Stomach smooth muscle (tissue), 2 donors: ENCODE measurements around the gene PNMA8A.
"Not testable (repeated sequence)": the region's sequence is repeated elsewhere in the genome, so short reads cannot be mapped to it uniquely, and the experiment has no call there.

Source experiments
- H3K27ac ChIP-seq: one replicate; pipeline ENCODE4 v1.7.0; 2013; ENCODE audit warnings: mild to moderate bottlenecking, low read length, inconsistent platforms
- H3K27me3 ChIP-seq, 2 donors: one replicate each; pipeline ENCODE4 v1.7.0; 2013; ENCODE audit warnings: low read length in 2 of 2; ENCODE audit not compliant: insufficient read depth in 2 of 2, control insufficient read depth in 1 of 2
- H3K36me3 ChIP-seq, 2 donors: one replicate each; pipeline ENCODE4 v1.7.0; 2013; ENCODE audit warnings: low read length in 2 of 2; ENCODE audit not compliant: control insufficient read depth in 2 of 2, insufficient read depth in 2 of 2
- H3K4me1 ChIP-seq: one replicate; pipeline ENCODE4 v1.7.0; 2013; ENCODE audit warnings: low read length; ENCODE audit not compliant: control insufficient read depth, insufficient read depth
- H3K4me3 ChIP-seq, 2 donors: one replicate each; pipeline ENCODE4 v1.7.0; 2013; ENCODE audit warnings: low read length in 2 of 2
- H3K9ac ChIP-seq, 2 donors: one replicate each; pipeline ENCODE4 v1.7.0; 2013; ENCODE audit warnings: low read length in 2 of 2, mild to moderate bottlenecking in 1 of 2
- H3K9me3 ChIP-seq, 2 donors: one replicate each; pipeline ENCODE4 v1.7.0; 2013; ENCODE audit warnings: low read length in 2 of 2; ENCODE audit not compliant: control insufficient read depth in 2 of 2
- donor health status: healthy.
- donor health status: Pancreatic carcinoma.

PNMA8A gene

GRCh38 chr19:46502891-46503290 lies 31.5 kb upstream of the PNMA8A start:
- H3K27ac ChIP-seq: no peak overlapping the region
- H3K36me3 ChIP-seq: no peaks in the 10 kb centered on the region
- peaks cover 4 to 7% of the 10 kb centered on the region in 2 donors for H3K9me3 ChIP-seq
- H3K27me3 ChIP-seq: peaks cover 0 to 4% of the 10 kb centered on the region in 2 donors
- no peak overlapping the region for H3K9ac ChIP-seq
- H3K4me1 ChIP-seq: no peaks in the 10 kb centered on the region
- H3K4me3 ChIP-seq: no peak overlapping the region

DNA sequence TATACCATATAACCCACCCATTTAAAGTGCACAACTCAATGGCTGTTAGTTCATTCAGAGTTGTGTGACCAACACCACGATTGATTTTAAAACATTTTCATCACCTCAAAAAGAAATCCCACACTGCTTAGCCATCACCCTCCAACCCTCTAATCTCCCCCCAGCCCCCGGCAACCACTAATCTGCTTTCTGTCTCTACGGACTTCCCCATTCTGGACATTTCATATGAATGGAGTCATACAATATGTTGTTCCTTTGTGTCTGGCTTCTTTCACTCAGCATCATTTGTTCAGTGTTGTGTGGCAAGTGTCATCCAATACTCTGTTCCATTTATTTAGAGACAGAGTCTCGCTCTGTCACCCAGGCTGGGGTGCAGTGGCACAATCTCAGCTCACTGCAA lies 28.3 kb upstream of the PNMA8A start:
- Histone ChIP-seq H3K9me3 (peaks cover 2% of the 10 kb centered on the region in 2 donors), H3K4me1 (peaks cover 8% of the 10 kb centered on the region), H3K4me3 (no peak overlapping the region), H3K27ac (no peak overlapping the region), H3K27me3 (peaks cover 3 to 12% of the 10 kb centered on the region in 2 donors), H3K36me3 (no peaks in the 10 kb centered on the region), H3K9ac (no peak overlapping the region)

DNA sequence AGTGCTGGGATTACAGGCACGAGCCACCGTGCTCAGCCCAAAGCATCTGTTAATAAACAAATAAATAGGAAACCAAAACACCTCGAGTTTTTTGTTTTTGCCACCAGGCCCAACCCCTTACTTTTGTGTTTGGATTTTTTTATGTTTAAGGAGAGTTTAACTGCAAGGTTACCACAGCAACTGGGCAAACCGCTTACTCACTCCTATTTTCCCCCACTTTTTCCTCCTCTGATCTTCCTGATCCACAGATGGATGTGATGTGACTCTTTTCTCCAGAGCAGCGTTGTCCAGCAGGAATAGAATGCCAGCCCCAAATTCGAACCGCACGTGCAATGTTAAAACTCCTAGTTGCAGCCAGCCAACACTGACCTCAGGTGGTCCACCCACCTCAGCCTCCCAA lies 26.4 kb upstream of the PNMA8A start:
- Histone ChIP-seq H3K4me3 (no peak overlapping the region), H3K27me3 (peaks cover 14 to 17% of the 10 kb centered on the region in 2 donors), H3K27ac (no peak overlapping the region), H3K36me3 (no peaks in the 10 kb centered on the region), H3K9me3 (no peaks in the 10 kb centered on the region), H3K9ac (no peak overlapping the region), H3K4me1 (peaks cover 13% of the 10 kb centered on the region)

- Histone ChIP-seq H3K4me1 (peaks cover 13% of the 10 kb centered on the region), H3K27me3 (peaks cover 17 to 26% of the 10 kb centered on the region in 2 donors)
- H3K36me3 ChIP-seq, H3K27ac ChIP-seq, H3K4me3 ChIP-seq, H3K9me3 ChIP-seq, H3K9ac ChIP-seq: not testable (repeated sequence)
Observed at GRCh38 chr19:46496886-46497285, 25.5 kb upstream of the PNMA8A start.

DNA sequence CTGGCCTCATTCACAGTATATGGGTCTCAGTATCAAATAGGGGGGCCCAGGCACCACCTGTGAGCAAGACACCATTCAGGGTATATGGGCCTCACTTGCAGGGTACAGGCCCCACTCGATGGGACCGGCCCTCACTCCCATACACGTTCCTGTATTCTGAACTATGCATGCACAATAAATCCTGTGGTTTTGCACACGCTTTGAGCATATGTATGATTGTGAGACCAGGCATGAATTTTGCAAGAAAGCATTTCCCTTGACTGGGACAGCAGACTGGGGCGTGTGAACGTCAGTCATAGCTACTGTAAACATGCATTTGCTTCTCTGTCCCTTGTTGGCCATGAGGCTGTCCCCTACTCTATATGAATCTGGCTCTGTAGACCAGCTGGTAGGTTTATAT lies 24.9 kb upstream of the PNMA8A start:
- Histone ChIP-seq H3K4me1 (peaks cover 13% of the 10 kb centered on the region), H3K27ac (no peak overlapping the region), H3K9ac (no peak overlapping the region), H3K36me3 (no peaks in the 10 kb centered on the region), H3K27me3 (peaks cover 22 to 31% of the 10 kb centered on the region in 2 donors), H3K9me3 (no peaks in the 10 kb centered on the region), H3K4me3 (no peak overlapping the region)

GRCh38 chr19:46495786-46496099 lies 24.4 kb upstream of the PNMA8A start, which contains the start of gene PNMA8B:
PNMA8B (minus strand) TSS chr19:46495867; CDS start chr19:46495465, 402 bp downstream.
- Histone ChIP-seq H3K9me3 (no peaks in the 10 kb centered on the region), H3K4me3 (peak within 1 kb of the TSS; percentile 22 to 61), H3K27me3 (peaks cover 24 to 35% of the 10 kb centered on the region in 2 donors), H3K27ac (no peak within 1 kb of the TSS), H3K9ac (no peak within 1 kb of the TSS), H3K36me3 (no peaks in the 10 kb centered on the region), H3K4me1 (peaks cover 13% of the 10 kb centered on the region)

- Histone ChIP-seq H3K27ac (no peak overlapping the region), H3K4me1 (peaks cover 13% of the 10 kb centered on the region), H3K36me3 (no peaks in the 10 kb centered on the region), H3K4me3 (peak overlapping the region; percentile 22 to 61), H3K9ac (no peak overlapping the region), H3K9me3 (no peaks in the 10 kb centered on the region), H3K27me3 (peaks cover 26 to 37% of the 10 kb centered on the region in 2 donors)
Observed at GRCh38 chr19:46494941-46495785, 23.8 kb upstream of the PNMA8A start.

DNA sequence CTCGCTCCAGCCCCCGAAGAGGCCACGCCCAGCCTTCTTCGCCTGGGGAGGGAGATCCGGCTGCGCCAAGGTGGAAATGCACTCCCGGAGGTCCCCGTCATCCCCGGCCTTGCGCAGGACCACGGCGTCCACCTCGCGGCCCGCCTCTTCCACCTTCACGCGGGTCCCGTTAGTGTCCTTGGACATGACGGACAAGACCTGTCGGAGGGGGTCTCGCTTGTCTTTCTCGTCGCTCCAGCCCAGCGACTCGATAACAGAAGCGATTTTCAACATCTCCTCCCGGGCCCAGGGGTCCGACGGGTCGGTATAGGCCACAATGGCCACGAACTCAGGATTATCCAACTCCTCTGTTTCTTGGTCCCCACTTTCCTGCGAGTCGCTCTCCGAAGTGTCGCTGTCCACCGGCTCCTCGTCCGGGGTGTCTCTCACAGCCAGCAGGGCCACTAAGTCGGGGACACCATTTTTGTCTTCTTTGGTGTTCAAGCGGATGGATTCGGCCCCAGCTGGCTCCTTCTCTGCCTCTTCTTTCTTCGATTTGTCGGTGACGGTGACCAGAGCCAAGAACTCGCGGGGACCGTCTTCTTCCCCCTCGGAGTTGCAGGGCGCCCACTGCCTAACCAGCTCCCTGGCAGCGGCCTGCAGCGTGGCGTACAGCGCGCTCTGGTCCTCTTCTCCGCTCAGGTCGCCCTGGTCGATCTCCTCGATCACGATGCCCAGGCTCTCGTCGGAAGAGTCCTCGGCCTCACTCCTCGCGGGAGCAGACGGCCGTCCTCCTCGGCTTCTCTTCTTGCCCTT lies 23.0 kb upstream of the PNMA8A start:
- H3K9ac ChIP-seq: no peak overlapping the region
- no peaks in the 10 kb centered on the region for H3K9me3 ChIP-seq
- H3K4me1 ChIP-seq: peaks cover 20% of the 10 kb centered on the region
- peaks cover 33 to 45% of the 10 kb centered on the region in 2 donors for H3K27me3 ChIP-seq
- peak overlapping the region in 1 of 2 donors; percentile 52 for H3K4me3 ChIP-seq
- no peak overlapping the region for H3K27ac ChIP-seq
- H3K36me3 ChIP-seq: no peaks in the 10 kb centered on the region

- no peak overlapping the region for H3K27ac ChIP-seq
- peaks cover 21% of the 10 kb centered on the region for H3K4me1 ChIP-seq
- H3K27me3 ChIP-seq: peaks cover 39 to 48% of the 10 kb centered on the region in 2 donors
- no peaks in the 10 kb centered on the region for H3K9me3 ChIP-seq
- peak overlapping the region; percentile 33 to 47 for H3K9ac ChIP-seq
- H3K36me3 ChIP-seq: no peaks in the 10 kb centered on the region
- H3K4me3 ChIP-seq: peak overlapping the region; percentile 12 to 55
Observed at GRCh38 chr19:46493236-46494145, 22.1 kb upstream of the PNMA8A start.

DNA sequence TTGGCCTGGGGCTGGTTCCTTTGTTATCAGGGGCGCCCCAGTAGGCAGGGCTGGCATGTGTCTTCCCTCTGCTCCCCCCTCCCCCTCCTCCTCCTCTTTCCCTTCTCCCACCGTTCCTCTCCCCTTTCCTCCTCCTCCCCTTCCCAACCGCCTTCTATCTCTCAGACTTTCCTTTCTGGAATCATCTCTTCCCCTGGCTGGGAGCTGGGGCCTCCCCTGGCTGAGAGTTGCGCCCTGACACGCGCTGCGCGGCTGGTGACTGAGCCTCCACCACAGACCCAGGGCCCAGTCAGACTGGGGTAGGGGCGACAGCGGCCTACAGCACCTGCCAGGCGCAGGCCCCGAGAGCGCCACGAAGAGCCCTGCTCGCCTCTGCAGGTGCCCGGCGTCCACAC lies 21.5 kb upstream of the PNMA8A start:
- H3K4me1 ChIP-seq: peaks cover 23% of the 10 kb centered on the region
- peak overlapping the region in 1 of 2 donors; percentile 47 for H3K9ac ChIP-seq
- peak overlapping the region; percentile 12 to 55 for H3K4me3 ChIP-seq
- H3K27me3 ChIP-seq: peaks cover 40 to 52% of the 10 kb centered on the region in 2 donors
- H3K36me3 ChIP-seq: no peaks in the 10 kb centered on the region
- no peaks in the 10 kb centered on the region for H3K9me3 ChIP-seq
- no peak overlapping the region for H3K27ac ChIP-seq
